Measurements from ENCODE around the gene ADAMTS8.

DNA sequence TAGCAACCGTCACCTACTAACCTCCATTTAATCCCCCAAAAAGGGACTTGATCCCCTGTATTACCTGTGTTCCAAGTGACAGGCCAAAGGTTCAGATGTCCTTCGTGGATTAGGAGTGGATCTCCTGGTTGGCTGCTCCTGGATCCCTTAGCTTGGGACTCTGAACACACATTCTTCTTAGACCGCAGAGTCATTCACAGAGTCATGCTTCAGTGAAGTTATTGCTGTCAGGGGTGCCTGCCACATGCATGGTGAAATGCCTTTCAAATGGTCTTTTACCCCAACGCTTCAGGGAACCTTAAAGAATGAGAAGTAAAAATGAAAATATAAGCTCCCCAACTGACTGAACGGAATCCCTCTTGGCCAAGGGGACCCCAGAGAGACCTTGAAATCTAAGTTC is 49.1 kb downstream of the ADAMTS8 start:
- TF ChIP-seq, protein P1, sequence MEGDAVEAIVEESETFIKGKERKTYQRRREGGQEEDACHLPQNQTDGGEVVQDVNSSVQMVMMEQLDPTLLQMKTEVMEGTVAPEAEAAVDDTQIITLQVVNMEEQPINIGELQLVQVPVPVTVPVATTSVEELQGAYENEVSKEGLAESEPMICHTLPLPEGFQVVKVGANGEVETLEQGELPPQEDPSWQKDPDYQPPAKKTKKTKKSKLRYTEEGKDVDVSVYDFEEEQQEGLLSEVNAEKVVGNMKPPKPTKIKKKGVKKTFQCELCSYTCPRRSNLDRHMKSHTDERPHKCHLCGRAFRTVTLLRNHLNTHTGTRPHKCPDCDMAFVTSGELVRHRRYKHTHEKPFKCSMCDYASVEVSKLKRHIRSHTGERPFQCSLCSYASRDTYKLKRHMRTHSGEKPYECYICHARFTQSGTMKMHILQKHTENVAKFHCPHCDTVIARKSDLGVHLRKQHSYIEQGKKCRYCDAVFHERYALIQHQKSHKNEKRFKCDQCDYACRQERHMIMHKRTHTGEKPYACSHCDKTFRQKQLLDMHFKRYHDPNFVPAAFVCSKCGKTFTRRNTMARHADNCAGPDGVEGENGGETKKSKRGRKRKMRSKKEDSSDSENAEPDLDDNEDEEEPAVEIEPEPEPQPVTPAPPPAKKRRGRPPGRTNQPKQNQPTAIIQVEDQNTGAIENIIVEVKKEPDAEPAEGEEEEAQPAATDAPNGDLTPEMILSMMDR (IDR thresholded peaks at IDR 0.05) = no peak
- TF ChIP-seq POLR2A (IDR thresholded peaks at IDR 0.05) = no peak

All from heart left ventricle (tissue), 13 donors.